GM12878 (cell line): ENCODE measurements around the gene TNFSF15. TPM values are rescaled to one million over a fixed set of nuclear protein-coding genes. Genes with fewer than 3 reads are reported as not detected.

Source experiments
- ATAC-seq: fragments of 200-7000 bp; cut with Tn5 transposase; 3 replicates; pipeline ENCODE4 v1.9.1; 2020; ENCODE audit warnings: mild to moderate bottlenecking, moderate library complexity
- BruUV-seq: library from RNA; stranded (reverse); fragments of 400-500 nt; replicated peaks from 2 replicates; lab custom pipeline; 2021; lab: Mats Ljungman, UMichigan
- CTCF ChIA-PET: fragments of 300-600 bp; sonication (Branson Sonifier 250); formaldehyde crosslinking; extraction: SDS; loops from one replicate; lab custom pipeline; 2021; ENCODE audit warnings: inconsistent platforms; lab: Yijun Ruan, JAX
- POLR2A ChIA-PET: fragments of 350-600 bp; formaldehyde crosslinking; extraction: SDS; loops from one replicate; lab custom pipeline; 2021; ENCODE audit warnings: inconsistent platforms; lab: Charles Lee
- RAD21 ChIA-PET: fragments of 300-600 bp; sonication (Branson Sonifier 250); formaldehyde crosslinking; loops from one replicate; lab custom pipeline; 2023; ENCODE audit warnings: antibody characterized with exemption; ENCODE audit not compliant: unreplicated experiment; lab: Charles Lee
- SMC1A ChIA-PET: fragments of 300-600 bp; sonication (Branson Sonifier 250); formaldehyde crosslinking; loops from one replicate; lab custom pipeline; 2023; ENCODE audit not compliant: unreplicated experiment, uncharacterized antibody; lab: Charles Lee
- DNase-seq: peaks from one replicate; pipeline ENCODE4 v3.0.0-alpha.2; 2011; ENCODE audit warnings: low read depth, low spot score
- FAIRE-seq: peaks from 3 replicates; lab custom pipeline; 2011; peaks lifted over from hg19 to GRCh38; lab: Jason Lieb, UNC
- H2AFZ ChIP-seq: 2 replicates; pipeline ENCODE4 v1.6.0; 2011; ENCODE audit warnings: low read depth, low read length, control low read depth; ENCODE audit not compliant: control insufficient read depth
- H3K27ac ChIP-seq: 2 replicates; pipeline ENCODE4 v1.5.1; 2011; ENCODE audit warnings: control low read depth; ENCODE audit not compliant: control insufficient read depth, insufficient read depth
- H3K27me3 ChIP-seq, 2 experiments: replicated peaks in 1 of 2; 2 replicates each; pipeline versions ENCODE4 v1.6.0 to v1.6.1; 2011; ENCODE audit warnings: low read length in 1 of 2; ENCODE audit not compliant: control insufficient read depth in 2 of 2, insufficient read depth in 2 of 2
- H3K36me3 ChIP-seq, 2 experiments: 2 replicates each; pipeline ENCODE4 v1.5.1; 2011; ENCODE audit warnings: low read length in 1 of 2; ENCODE audit not compliant: control insufficient read depth in 2 of 2, insufficient read depth in 2 of 2
- H3K4me1 ChIP-seq: 2 replicates; pipeline ENCODE4 v1.6.1; 2011; ENCODE audit warnings: mild to moderate bottlenecking, low read length, moderate library complexity, mixed read lengths; ENCODE audit not compliant: control insufficient read depth, insufficient read depth
- H3K4me2 ChIP-seq: 2 replicates; pipeline ENCODE4 v1.6.0; 2011; ENCODE audit warnings: control low read depth; ENCODE audit not compliant: control insufficient read depth, insufficient read depth
- H3K4me3 ChIP-seq: fragments of 200-600 bp; sonication (generic); 2 replicates; pipeline ENCODE4 v1.5.1; 2016
- H3K79me2 ChIP-seq: 2 replicates; pipeline ENCODE4 v1.6.0; 2011; ENCODE audit warnings: low read length; ENCODE audit not compliant: control insufficient read depth, insufficient read depth
- H3K9ac ChIP-seq: 2 replicates; pipeline ENCODE4 v1.8.0; 2011; ENCODE audit warnings: low read length, control low read depth, mixed read lengths; ENCODE audit not compliant: control insufficient read depth, insufficient read depth
- H3K9me3 ChIP-seq: replicated peaks from 3 replicates; pipeline ENCODE4 v1.5.1; 2011; ENCODE audit warnings: mild to moderate bottlenecking, low read length; ENCODE audit not compliant: control insufficient read depth, insufficient read depth
- H4K20me1 ChIP-seq: 2 replicates; pipeline ENCODE4 v1.6.0; 2011; ENCODE audit not compliant: control insufficient read depth, insufficient read depth
- ESRRA ChIP-seq: IDR thresholded peaks from 2 replicates; pipeline ENCODE4 v1.6.1; 2012; ENCODE audit warnings: mild to moderate bottlenecking, low read length, improper control_type of control experiment
- FOXM1 ChIP-seq: IDR thresholded peaks from 2 replicates; pipeline ENCODE4 v1.6.1; 2012; ENCODE audit warnings: low read depth, mild to moderate bottlenecking, inconsistent platforms, low read length, moderate library complexity
- MEF2B ChIP-seq: fragments of 450-650 bp; IDR thresholded peaks from 2 replicates; pipeline ENCODE4 v1.6.1; 2018; ENCODE audit warnings: mild to moderate bottlenecking, moderate library complexity; ENCODE audit not compliant: partially characterized antibody, poor library complexity, severe bottlenecking
- MYB ChIP-seq: fragments of 150-350 bp; IDR thresholded peaks from 2 replicates; pipeline ENCODE4 v1.6.1; 2014; ENCODE audit warnings: mild to moderate bottlenecking, low read depth, low read length, borderline replicate concordance
- NFXL1 ChIP-seq: fragments of 450-650 bp; IDR thresholded peaks from 2 replicates; pipeline ENCODE4 v1.6.1; 2017; ENCODE audit warnings: antibody characterized with exemption, mild to moderate bottlenecking, borderline replicate concordance
- PAX8 ChIP-seq: fragments of 450-650 bp; IDR thresholded peaks from 2 replicates; pipeline ENCODE4 v1.6.1; 2017; ENCODE audit warnings: mild to moderate bottlenecking, moderate library complexity
- RAD51 ChIP-seq: fragments of 450-650 bp; IDR thresholded peaks from 2 replicates; pipeline ENCODE4 v1.6.1; 2016; ENCODE audit warnings: moderate library complexity, mild to moderate bottlenecking, inconsistent platforms
- STAT3 ChIP-seq: IDR thresholded peaks from 2 replicates; pipeline ENCODE4 v1.6.1; 2011; ENCODE audit warnings: low read depth, low read length, improper control_type of control experiment
- ZBED1 ChIP-seq: IDR thresholded peaks from 2 replicates; pipeline ENCODE4 v1.6.1; 2016; ENCODE audit warnings: borderline replicate concordance
- WGBS: methylation state at CpG from one replicate; pipeline ENCODE4 v1.1.6; 2016; ENCODE audit warnings: low lambda C conversion rate; ENCODE audit not compliant: insufficient replicate concordance, insufficient coverage; ENCODE audit errors: missing lambda C conversion rate; 5-methylcytosine and 5-hydroxymethylcytosine counted together
- in situ Hi-C: fragments of 300-500 bp; cut with MboI; formaldehyde crosslinking; loops from 9 replicates; pipeline ENCODE4 v1.14.3; 2018; ENCODE audit warnings: mixed read lengths
- intact Hi-C: fragments of 100-400 bp; cut with micrococcal nuclease; formaldehyde crosslinking; loops from one replicate; pipeline ENCODE4 v1.14.2; 2022; ENCODE audit not compliant: unreplicated experiment
- polyA plus RNA-seq, 11 experiments: library from polyadenylated mRNA; depleted of rRNA in 4 of 11; unstranded in 6 of 11; stranded (reverse) in 5 of 11; fragments of >200 nt; fragmentation: Nextera tagmentation in 4 of 11; fragmentation: Illumina TruSeq in 1 of 11; extraction: Ambion mirVana in 4 of 11; extraction: Trizol in 1 of 11; gene quantifications; 1 replicate in 1 of 11; 2 replicates in 10 of 11; pipeline versions ENCODE4 v1.2.1 to v1.2.3, GENCODE V29; 2011 to 2016; ENCODE audit warnings: inconsistent platforms in 2 of 11, missing spikeins in 2 of 11, low read depth in 1 of 11
- total RNA-seq, 4 experiments: library from RNA; depleted of rRNA in 3 of 4; stranded (reverse); fragments of >200 nt in 3 of 4; fragmentation: Illumina TruSeq in 1 of 4; extraction: Trizol in 1 of 4; gene quantifications; 2 replicates each; pipeline versions ENCODE4 v1.2.1 to v1.2.3, GENCODE V29; 2013 to 2021
- TF ChIP-seq, protein P1 (sequence below): fragments of 450-650 bp; IDR thresholded peaks from 2 replicates; pipeline ENCODE4 v1.6.1; 2017; ENCODE audit warnings: mild to moderate bottlenecking, moderate library complexity

The TNFSF15 gene
- total and polyA plus RNA-seq, 10 of the 15 experiments (the other 5 are each of a cell fraction or from before 2014, with no cell fraction given): 0.03 TPM; not detected in 9

DNA sequence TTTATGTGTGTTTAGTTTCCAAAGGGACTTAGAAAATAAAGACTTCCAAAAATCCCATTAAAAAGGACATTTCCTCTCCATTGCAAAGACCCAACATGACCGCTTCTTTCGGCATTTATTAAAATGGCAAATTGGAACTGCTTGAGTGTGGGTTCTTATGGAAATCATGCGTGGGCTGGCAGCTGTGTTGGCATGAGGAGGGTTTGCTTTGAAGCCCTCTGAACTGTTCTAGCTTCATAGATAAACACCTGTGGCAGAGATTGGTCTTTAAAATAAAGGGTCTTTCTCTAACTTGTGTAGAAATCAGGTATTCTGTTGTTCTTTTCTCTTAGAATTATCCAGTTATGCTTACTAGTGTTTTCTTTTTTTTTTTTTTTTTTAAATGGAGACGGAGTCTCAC is 68.0 kb downstream of the TNFSF15 start (continued):
- TF ChIP-seq, protein P1, sequence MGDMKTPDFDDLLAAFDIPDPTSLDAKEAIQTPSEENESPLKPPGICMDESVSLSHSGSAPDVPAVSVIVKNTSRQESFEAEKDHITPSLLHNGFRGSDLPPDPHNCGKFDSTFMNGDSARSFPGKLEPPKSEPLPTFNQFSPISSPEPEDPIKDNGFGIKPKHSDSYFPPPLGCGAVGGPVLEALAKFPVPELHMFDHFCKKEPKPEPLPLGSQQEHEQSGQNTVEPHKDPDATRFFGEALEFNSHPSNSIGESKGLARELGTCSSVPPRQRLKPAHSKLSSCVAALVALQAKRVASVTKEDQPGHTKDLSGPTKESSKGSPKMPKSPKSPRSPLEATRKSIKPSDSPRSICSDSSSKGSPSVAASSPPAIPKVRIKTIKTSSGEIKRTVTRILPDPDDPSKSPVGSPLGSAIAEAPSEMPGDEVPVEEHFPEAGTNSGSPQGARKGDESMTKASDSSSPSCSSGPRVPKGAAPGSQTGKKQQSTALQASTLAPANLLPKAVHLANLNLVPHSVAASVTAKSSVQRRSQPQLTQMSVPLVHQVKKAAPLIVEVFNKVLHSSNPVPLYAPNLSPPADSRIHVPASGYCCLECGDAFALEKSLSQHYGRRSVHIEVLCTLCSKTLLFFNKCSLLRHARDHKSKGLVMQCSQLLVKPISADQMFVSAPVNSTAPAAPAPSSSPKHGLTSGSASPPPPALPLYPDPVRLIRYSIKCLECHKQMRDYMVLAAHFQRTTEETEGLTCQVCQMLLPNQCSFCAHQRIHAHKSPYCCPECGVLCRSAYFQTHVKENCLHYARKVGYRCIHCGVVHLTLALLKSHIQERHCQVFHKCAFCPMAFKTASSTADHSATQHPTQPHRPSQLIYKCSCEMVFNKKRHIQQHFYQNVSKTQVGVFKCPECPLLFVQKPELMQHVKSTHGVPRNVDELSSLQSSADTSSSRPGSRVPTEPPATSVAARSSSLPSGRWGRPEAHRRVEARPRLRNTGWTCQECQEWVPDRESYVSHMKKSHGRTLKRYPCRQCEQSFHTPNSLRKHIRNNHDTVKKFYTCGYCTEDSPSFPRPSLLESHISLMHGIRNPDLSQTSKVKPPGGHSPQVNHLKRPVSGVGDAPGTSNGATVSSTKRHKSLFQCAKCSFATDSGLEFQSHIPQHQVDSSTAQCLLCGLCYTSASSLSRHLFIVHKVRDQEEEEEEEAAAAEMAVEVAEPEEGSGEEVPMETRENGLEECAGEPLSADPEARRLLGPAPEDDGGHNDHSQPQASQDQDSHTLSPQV: no peak
- TF ChIP-seq, all 136 proteins: peak for 0

DNA sequence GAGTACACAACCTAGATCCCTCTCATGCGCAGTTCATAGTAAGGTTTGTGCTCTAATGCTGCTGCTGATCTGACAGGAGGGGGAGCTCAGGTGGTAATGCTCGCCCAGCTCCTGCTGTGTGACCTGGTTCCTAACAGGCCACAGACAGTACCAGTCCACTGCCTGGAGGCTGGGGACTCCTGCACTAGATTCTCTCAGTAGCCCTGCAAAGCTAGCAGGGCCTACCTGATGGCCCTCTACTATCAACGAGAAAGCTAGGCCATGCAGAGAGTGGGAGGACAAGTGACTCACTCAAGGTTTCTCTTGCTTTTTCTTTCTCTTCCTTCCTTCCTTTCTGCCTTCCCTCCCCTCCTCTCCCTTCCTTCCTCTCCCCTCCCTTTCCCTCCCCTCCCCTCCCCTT is 68.7 kb downstream of the TNFSF15 start:
- no peaks in the 10 kb centered on the region for H3K9me3 ChIP-seq
- ChIA-PET CTCF (interaction anchor here (0.5 to 5.3 kb wide), 7 partner anchors 56 to 277 kb away, joined by 3 to 33 read pairs (median 13); partner anchors contain the start of gene TEX48), SMC1A (interaction anchor here (3.4 to 5.5 kb wide), 2 partner anchors 56 to 278 kb away, joined by 12 to 35 read pairs; partner anchors contain the start of gene TEX48), RAD21 (interaction anchor here (1.5 to 2.5 kb wide), 4 partner anchors 56 to 277 kb away, joined by 8 to 17 read pairs (median 12); partner anchors contain the start of gene TEX48), POLR2A (no interaction called here)
- FAIRE-seq: no peak
- H3K79me2 ChIP-seq: no peaks in the 10 kb centered on the region
- H2AFZ ChIP-seq: no peak overlapping the region
- no peaks in the 10 kb centered on the region for H4K20me1 ChIP-seq
- DNase-seq: no peak
- intact Hi-C loops (no loop called here), in situ Hi-C loops (loop anchor here (5.0 to 10.0 kb wide), 2 partner anchors 275 to 788 kb away; no protein-coding TSS in a partner anchor)
- H3K27me3 ChIP-seq: peaks cover 1 to 3% of the 10 kb centered on the region in 2 experiments; a peak in 2 of 4 replicates
- ATAC-seq: no peak
- WGBS: 55% methylated on average over 3 of the region's 3 CpGs
- H3K4me3 ChIP-seq: no peak overlapping the region
- TF ChIP-seq RAD51: no peak
- TF ChIP-seq STAT3: no peak
- TF ChIP-seq ZBED1: no peak
- TF ChIP-seq MYB: no peak
- no peak for TF ChIP-seq FOXM1
- no peak for TF ChIP-seq PAX8
- no peak for TF ChIP-seq MEF2B
- TF ChIP-seq NFXL1: no peak
- TF ChIP-seq ESRRA: no peak
- H3K27ac ChIP-seq: no peak overlapping the region
- no TSS peak for BruUV-seq
- H3K9ac ChIP-seq: no peak overlapping the region
- no peaks in the 10 kb centered on the region for H3K36me3 ChIP-seq
- no peak overlapping the region for H3K4me2 ChIP-seq
- H3K4me1 ChIP-seq: no peaks in the 10 kb centered on the region
